HG03159 (cell line): ENCODE measurements around the gene RRP8.

Experiments
- ATAC-seq: cut with Tn5 transposase; IDR thresholded peaks from one replicate; pipeline ENCODE4 v1.9.1; 2021; ENCODE audit warnings: mild to moderate bottlenecking, moderate library complexity; ENCODE audit not compliant: unreplicated experiment

RRP8 gene

GRCh38 chr11:6548641-6549040 is 54.8 kb downstream of the RRP8 start:
- no peak for ATAC-seq

DNA sequence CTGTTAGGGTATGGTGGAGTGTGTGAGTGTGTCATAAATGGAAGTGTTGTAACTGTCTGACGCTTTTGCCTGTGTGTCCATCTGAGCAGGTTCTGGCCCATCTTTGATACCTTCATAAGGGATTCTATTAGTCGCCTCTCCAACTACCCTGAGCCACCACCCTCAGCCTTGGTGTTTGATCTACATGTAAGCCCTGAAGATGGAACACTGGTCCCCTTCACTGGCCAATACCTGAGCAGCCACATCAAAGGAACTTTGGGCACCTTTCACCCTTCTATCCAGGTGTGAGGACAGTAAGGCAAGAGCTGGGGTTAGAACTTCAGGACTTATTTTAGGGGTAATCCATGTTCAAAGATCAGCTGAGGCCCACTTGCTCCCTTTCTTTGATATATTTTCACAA is 55.3 kb downstream of the RRP8 start:
- no peak for ATAC-seq

- ATAC-seq, result no peak
Measured at GRCh38 chr11:6547177-6547576, 56.2 kb downstream of the RRP8 start.

DNA sequence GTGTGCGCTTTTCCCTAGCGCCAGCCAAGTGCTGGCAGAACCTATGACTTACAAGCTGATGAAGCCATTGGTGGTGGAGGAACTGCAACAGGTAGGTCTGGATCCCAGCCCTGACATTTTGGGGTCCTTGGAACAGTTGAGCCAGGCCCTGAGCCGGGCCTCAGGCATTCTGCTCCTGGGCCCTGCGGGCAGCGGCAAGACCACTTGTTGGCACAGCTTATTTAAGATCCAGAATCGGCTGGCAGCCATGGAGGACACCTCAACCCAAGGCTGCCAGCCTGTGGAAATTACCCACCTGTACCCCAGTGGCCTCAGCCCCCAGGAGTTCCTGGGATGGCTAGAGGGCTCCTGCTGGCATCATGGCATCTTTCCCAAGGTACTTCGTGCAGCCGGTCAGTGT is 56.7 kb downstream of the RRP8 start:
- no peak for ATAC-seq

DNA sequence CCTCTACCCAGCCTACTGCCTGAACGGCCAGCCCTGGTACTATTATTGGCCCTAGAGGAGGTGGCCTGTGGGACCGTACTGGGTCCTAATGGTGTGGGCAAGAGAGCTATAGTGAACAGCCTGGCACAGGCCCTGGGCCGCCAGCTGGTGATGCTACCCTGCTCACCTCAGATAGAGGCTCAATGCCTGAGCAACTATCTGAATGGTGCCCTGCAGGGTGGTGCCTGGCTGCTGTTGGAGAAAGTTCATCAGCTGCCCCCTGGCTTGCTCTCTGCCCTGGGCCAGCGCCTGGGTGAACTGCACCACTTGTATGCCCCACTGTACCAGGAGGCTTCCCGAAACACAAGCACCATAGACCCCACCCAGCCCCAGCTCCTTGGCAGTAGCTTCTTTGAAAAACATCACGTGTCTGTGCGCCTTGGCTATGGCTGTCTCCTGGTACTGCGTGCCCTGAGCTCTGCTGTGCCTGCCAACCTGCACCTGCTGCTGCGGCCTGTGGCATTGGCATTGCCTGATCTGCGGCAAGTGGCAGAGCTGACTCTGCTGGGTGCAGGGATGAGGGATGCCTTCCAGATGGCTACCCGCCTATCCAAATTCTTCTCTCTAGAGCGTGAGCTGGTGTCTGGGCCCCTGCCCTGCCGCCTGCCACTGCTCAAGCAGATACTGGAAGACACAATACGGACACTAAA is 57.4 kb downstream of the RRP8 start:
- ATAC-seq, result no peak
